Panc1 (cell line): ENCODE results near the gene MOB3A. TPM values are rescaled to one million over a fixed set of nuclear protein-coding genes. Genes with fewer than 3 reads are reported as not detected.

Experiments
- ATAC-seq: fragments of 200-7000 bp; cut with Tn5 transposase; 2 replicates; pipeline ENCODE4 v1.9.1; 2020; ENCODE audit warnings: mild to moderate bottlenecking, moderate library complexity
- BruUV-seq: library from RNA; stranded (reverse); fragments of 400-500 nt; replicated peaks from 2 replicates; lab custom pipeline; 2021; lab: Mats Ljungman, UMichigan
- CTCF ChIA-PET: fragments of 300-600 bp; sonication (Branson Sonifier 250); formaldehyde crosslinking; loops from one replicate; lab custom pipeline; 2022; ENCODE audit warnings: antibody characterized with exemption; lab: Charles Lee
- POLR2A ChIA-PET: fragments of 300-600 bp; sonication (Branson Sonifier 250); formaldehyde crosslinking; loops from one replicate; lab custom pipeline; 2022; ENCODE audit warnings: antibody characterized with exemption; lab: Charles Lee
- DNase-seq: peaks from one replicate; pipeline ENCODE4 v3.0.0-alpha.2; 2010; ENCODE audit warnings: low read depth, low spot score
- H3K27ac ChIP-seq: 2 replicates; pipeline ENCODE4 v1.5.1; 2011; ENCODE audit warnings: mild to moderate bottlenecking, low read length, inconsistent platforms
- H3K27me3 ChIP-seq: fragments of 200-500 bp; sonication (Bioruptor generic); 2 replicates; pipeline ENCODE4 v1.6.0; 2014; ENCODE audit warnings: low read length, inconsistent platforms; ENCODE audit not compliant: control insufficient read depth, insufficient read depth
- H3K36me3 ChIP-seq: fragments of 200-500 bp; sonication (Bioruptor generic); 2 replicates; pipeline ENCODE4 v1.5.1; 2014; ENCODE audit warnings: inconsistent platforms, mild to moderate bottlenecking, low read length, moderate library complexity; ENCODE audit not compliant: control insufficient read depth, insufficient read depth
- H3K4me1 ChIP-seq: 2 replicates; pipeline ENCODE4 v1.5.1; 2011; ENCODE audit warnings: inconsistent platforms, mild to moderate bottlenecking, low read length, moderate library complexity; ENCODE audit not compliant: control insufficient read depth, insufficient read depth
- H3K4me3 ChIP-seq, 2 experiments: 2 replicates each; pipeline ENCODE4 v1.5.1; 2011 to 2012; ENCODE audit warnings: low read depth in 2 of 2, low read length in 2 of 2, mild to moderate bottlenecking in 2 of 2, inconsistent platforms in 1 of 2, moderate library complexity in 1 of 2
- H3K9me3 ChIP-seq: fragments of 200-500 bp; sonication (Bioruptor generic); 2 replicates; pipeline ENCODE4 v1.5.1; 2014; ENCODE audit warnings: low read depth, mild to moderate bottlenecking, inconsistent platforms, low read length, moderate library complexity; ENCODE audit not compliant: control insufficient read depth, insufficient read depth
- CTCF ChIP-seq: fragments of 450-650 bp; IDR thresholded peaks from 2 replicates; pipeline ENCODE4 v1.5.1; 2017; ENCODE audit warnings: mild to moderate bottlenecking
- POLR2AphosphoS5 ChIP-seq: IDR thresholded peaks from 2 replicates; pipeline ENCODE4 v1.6.1; 2012; ENCODE audit warnings: mild to moderate bottlenecking, low read depth, low read length, moderate library complexity
- SIN3A ChIP-seq: IDR thresholded peaks from 2 replicates; pipeline ENCODE4 v1.6.1; 2012; ENCODE audit warnings: low read depth, mild to moderate bottlenecking, low read length, moderate library complexity, borderline replicate concordance; ENCODE audit not compliant: insufficient read depth
- TCF7L2 ChIP-seq: IDR thresholded peaks from 2 replicates; pipeline ENCODE4 v1.6.1; 2011; ENCODE audit warnings: mild to moderate bottlenecking, low read depth, low read length, inconsistent platforms
- in situ Hi-C: cut with HindIII; loops from 2 replicates; pipeline ENCODE4 v1.10.0; 2016; ENCODE audit warnings: low sequenced_read_pairs, low pct_unique_long_range_greater_than_20kb
- intact Hi-C: fragments of 100-400 bp; cut with micrococcal nuclease; formaldehyde crosslinking; loops from one replicate; pipeline ENCODE4 v1.10.0; 2022; ENCODE audit not compliant: unreplicated experiment
- total RNA-seq: library from RNA; stranded (reverse); gene quantifications from one replicate; pipeline ENCODE4 v1.2.1, GENCODE V29; 2021; ENCODE audit not compliant: unreplicated experiment
- TF ChIP-seq, protein P1 (sequence below), 2 experiments: IDR thresholded peaks; 2 replicates each; pipeline ENCODE4 v1.6.1; 2011 to 2012; ENCODE audit warnings: low read depth in 2 of 2, control low read depth in 1 of 2, low read length in 1 of 2, mild to moderate bottlenecking in 1 of 2, moderate library complexity in 1 of 2; ENCODE audit not compliant: insufficient read depth in 1 of 2

MOB3A gene
- total RNA-seq, 1 experiment from 2014 or later, result 36.3 TPM

DNA sequence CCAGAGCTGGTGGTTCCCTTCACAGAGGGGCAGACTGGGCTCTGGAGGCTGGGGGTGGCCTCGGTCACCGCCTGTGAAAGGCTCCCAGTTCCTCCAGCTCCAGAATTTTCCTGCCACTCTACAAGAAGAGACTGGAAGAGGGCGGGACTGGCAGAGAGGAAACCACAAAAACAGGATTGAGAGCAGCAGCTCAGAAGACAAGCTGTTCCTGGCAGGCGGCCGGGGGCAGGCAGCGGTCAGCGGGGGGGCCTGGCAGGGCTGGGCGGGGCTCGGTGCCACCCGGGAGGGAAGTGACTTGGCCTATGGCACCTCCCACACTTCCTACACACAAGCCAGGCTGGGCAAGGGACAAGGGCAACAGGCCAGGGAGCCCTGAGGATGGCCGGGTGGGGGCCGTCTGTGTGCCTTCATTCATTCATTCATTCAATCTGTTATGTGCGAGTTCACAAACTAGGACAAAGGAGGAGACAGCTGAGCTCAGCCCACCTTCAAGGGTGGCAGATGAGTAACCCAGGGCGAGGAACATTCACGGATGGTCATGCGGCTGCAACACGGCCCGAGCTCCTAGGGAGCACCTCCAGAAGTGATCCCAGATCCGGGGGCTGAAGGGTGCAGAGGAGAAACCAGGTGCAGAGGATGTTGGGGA lies 63.7 kb downstream of the MOB3A start:
- in situ Hi-C loops, result no loop called here
- TF ChIP-seq POLR2AphosphoS5 (no peak; the same call in 1 of the 2 replicates), TCF7L2 (no peak), SIN3A (no peak), CTCF (no peak)
- TF ChIP-seq, protein P1, sequence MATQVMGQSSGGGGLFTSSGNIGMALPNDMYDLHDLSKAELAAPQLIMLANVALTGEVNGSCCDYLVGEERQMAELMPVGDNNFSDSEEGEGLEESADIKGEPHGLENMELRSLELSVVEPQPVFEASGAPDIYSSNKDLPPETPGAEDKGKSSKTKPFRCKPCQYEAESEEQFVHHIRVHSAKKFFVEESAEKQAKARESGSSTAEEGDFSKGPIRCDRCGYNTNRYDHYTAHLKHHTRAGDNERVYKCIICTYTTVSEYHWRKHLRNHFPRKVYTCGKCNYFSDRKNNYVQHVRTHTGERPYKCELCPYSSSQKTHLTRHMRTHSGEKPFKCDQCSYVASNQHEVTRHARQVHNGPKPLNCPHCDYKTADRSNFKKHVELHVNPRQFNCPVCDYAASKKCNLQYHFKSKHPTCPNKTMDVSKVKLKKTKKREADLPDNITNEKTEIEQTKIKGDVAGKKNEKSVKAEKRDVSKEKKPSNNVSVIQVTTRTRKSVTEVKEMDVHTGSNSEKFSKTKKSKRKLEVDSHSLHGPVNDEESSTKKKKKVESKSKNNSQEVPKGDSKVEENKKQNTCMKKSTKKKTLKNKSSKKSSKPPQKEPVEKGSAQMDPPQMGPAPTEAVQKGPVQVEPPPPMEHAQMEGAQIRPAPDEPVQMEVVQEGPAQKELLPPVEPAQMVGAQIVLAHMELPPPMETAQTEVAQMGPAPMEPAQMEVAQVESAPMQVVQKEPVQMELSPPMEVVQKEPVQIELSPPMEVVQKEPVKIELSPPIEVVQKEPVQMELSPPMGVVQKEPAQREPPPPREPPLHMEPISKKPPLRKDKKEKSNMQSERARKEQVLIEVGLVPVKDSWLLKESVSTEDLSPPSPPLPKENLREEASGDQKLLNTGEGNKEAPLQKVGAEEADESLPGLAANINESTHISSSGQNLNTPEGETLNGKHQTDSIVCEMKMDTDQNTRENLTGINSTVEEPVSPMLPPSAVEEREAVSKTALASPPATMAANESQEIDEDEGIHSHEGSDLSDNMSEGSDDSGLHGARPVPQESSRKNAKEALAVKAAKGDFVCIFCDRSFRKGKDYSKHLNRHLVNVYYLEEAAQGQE (IDR thresholded peaks at IDR 0.05; ENCODE audit: insufficient read depth in 1 of 2, low read depth in 2 of 2, low read length in 1 of 2), result no peak
- ATAC-seq (peak; percentile 88), DNase-seq (no peak)
- no peaks in the 10 kb centered on the region for H3K27me3 ChIP-seq
- CTCF ChIA-PET, result interaction anchor here (0.6 kb wide), 1 partner anchor 252 kb away, joined by 4 read pairs; no protein-coding TSS in a partner anchor
- peaks cover 10% of the 10 kb centered on the region for H3K4me1 ChIP-seq
- peak overlapping the region; percentile 63 for H3K27ac ChIP-seq
- H3K4me3 ChIP-seq, result peak overlapping the region in 1 of 2 experiments; percentile 13; a peak in 1 of 4 replicates
- H3K9me3 ChIP-seq, result no peaks in the 10 kb centered on the region
- intact Hi-C loops, result no loop called here
- no TSS peak for BruUV-seq
- POLR2A ChIA-PET, result no interaction called here
- no peaks in the 10 kb centered on the region for H3K36me3 ChIP-seq

DNA sequence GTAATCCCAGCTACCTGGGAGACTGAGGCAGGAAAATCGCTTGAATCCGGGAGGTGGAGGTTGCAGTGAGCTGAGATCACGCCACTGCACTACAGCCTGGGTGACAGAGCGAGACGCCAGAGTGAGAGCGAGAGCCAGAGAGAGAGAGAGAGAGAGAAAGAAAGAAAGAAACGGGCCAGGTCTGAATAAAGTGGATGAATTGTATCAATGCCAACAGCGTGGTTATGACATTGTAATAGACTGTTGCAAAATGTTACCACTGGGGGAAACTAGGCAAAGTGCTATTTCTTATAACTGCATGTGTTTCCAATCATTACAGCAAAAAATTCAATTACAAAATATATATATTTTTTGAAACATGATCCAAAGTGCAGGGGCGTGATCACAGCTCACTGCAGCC lies 68.8 kb downstream of the MOB3A start:
- in situ Hi-C loops, result no loop called here
- Histone ChIP-seq H3K4me3 (no peak overlapping the region), H3K4me1 (peaks cover 7% of the 10 kb centered on the region), H3K27ac (no peak overlapping the region), H3K9me3 (no peaks in the 10 kb centered on the region), H3K36me3 (no peaks in the 10 kb centered on the region), H3K27me3 (no peaks in the 10 kb centered on the region)
- CTCF ChIA-PET, result no interaction called here
- POLR2A ChIA-PET, result interaction anchor here (0.7 kb wide), 1 partner anchor 31 kb away, joined by 3 read pairs; no protein-coding TSS in a partner anchor
- TF ChIP-seq, protein P1 (IDR thresholded peaks at IDR 0.05; ENCODE audit: insufficient read depth in 1 of 2, low read depth in 2 of 2, low read length in 1 of 2), result no peak
- TF ChIP-seq SIN3A (no peak), TCF7L2 (no peak), CTCF (no peak), POLR2AphosphoS5 (no peak)
- no TSS peak for BruUV-seq
- intact Hi-C loops, result no loop called here
- ATAC-seq, result no peak
- no peak for DNase-seq
